Activated CD8-positive, alpha-beta T cell treated with anti-CD3 and anti-CD28 coated beads for 36 hours (primary cell): ENCODE measurements around the gene SORL1-AS1.

Source experiments
- ATAC-seq: fragments of 200-7000 bp; cut with Tn5 transposase; one replicate; pipeline ENCODE4 v1.10.0; 2021; ENCODE audit warnings: mild to moderate bottlenecking, moderate library complexity
- CTCF ChIA-PET: fragments of 350-600 bp; sonication (Branson Sonifier 250); formaldehyde crosslinking; loops from one replicate; lab custom pipeline; 2021; ENCODE audit warnings: antibody characterized with exemption; lab: Charles Lee
- POLR2A ChIA-PET: fragments of 350-600 bp; sonication (Branson Sonifier 250); formaldehyde crosslinking; loops from one replicate; lab custom pipeline; 2021; ENCODE audit warnings: antibody characterized with exemption; lab: Charles Lee
- DNase-seq: peaks from one replicate; pipeline ENCODE4 v3.0.0-alpha.2; 2020
- H3K27ac Mint-ChIP-seq: one replicate; pipeline ENCODE4 v1.8.0; 2021; ENCODE audit warnings: mild to moderate bottlenecking, mixed read lengths
- H3K27me3 Mint-ChIP-seq: one replicate; pipeline ENCODE4 v1.8.0; 2021; ENCODE audit warnings: mixed read lengths
- H3K36me3 Mint-ChIP-seq: one replicate; pipeline ENCODE4 v1.8.0; 2021; ENCODE audit warnings: low read depth, mixed read lengths
- H3K4me1 Mint-ChIP-seq: one replicate; pipeline ENCODE4 v1.8.0; 2021; ENCODE audit warnings: low read depth, mixed read lengths
- H3K4me3 Mint-ChIP-seq: one replicate; pipeline ENCODE4 v1.8.0; 2021; ENCODE audit warnings: mild to moderate bottlenecking, moderate library complexity, mixed read lengths
- H3K9me3 Mint-ChIP-seq: one replicate; pipeline ENCODE4 v1.8.0; 2021; ENCODE audit warnings: mixed read lengths
- CTCF ChIP-seq: fragments of 200-600 bp; IDR thresholded peaks from one replicate; pipeline ENCODE4 v1.8.0; 2022; ENCODE audit warnings: antibody characterized with exemption, mild to moderate bottlenecking
- intact Hi-C: fragments of 100-400 bp; cut with micrococcal nuclease; formaldehyde crosslinking; loops from one replicate; pipeline ENCODE4 v1.10.0; 2022

SORL1-AS1 gene

GRCh38 chr11:121439759-121440158, 13.0 kb downstream of the SORL1-AS1 start:
- peaks cover 38% of the 10 kb centered on the region for H3K4me1 Mint-ChIP-seq
- no peak for ATAC-seq
- H3K36me3 Mint-ChIP-seq, result peaks cover 11% of the 10 kb centered on the region
- no peaks in the 10 kb centered on the region for H3K9me3 Mint-ChIP-seq
- H3K4me3 Mint-ChIP-seq, result no peak overlapping the region
- CTCF ChIA-PET, result interaction anchor here (1.0 to 1.2 kb wide), 2 partner anchors 9 to 152 kb away, joined by 3 read pairs; no protein-coding TSS in a partner anchor
- no peaks in the 10 kb centered on the region for H3K27me3 Mint-ChIP-seq
- no peak for DNase-seq
- POLR2A ChIA-PET, result interaction anchor here (1.0 kb wide), 1 partner anchor 12 kb away, joined by 3 read pairs; no protein-coding TSS in a partner anchor
- no peak for TF ChIP-seq CTCF
- no peak overlapping the region for H3K27ac Mint-ChIP-seq
- intact Hi-C loops, result no loop called here

- no peak for ATAC-seq
- no peak for TF ChIP-seq CTCF
- no peak overlapping the region for H3K4me3 Mint-ChIP-seq
- CTCF ChIA-PET, result interaction anchor here (0.6 to 1.2 kb wide), 3 partner anchors 10 to 153 kb away, joined by 3 read pairs; no protein-coding TSS in a partner anchor
- no peak for DNase-seq
- no peaks in the 10 kb centered on the region for H3K27me3 Mint-ChIP-seq
- peaks cover 8% of the 10 kb centered on the region for H3K36me3 Mint-ChIP-seq
- no peaks in the 10 kb centered on the region for H3K9me3 Mint-ChIP-seq
- peaks cover 34% of the 10 kb centered on the region for H3K4me1 Mint-ChIP-seq
- H3K27ac Mint-ChIP-seq, result no peak overlapping the region
- POLR2A ChIA-PET, result interaction anchor here (1.0 kb wide), 1 partner anchor 11 kb away, joined by 3 read pairs; no protein-coding TSS in a partner anchor
- intact Hi-C loops, result no loop called here
These were observed 13.4 kb downstream of the SORL1-AS1 start for GRCh38 chr11:121439337-121439736.

GRCh38 chr11:121437686-121438078, 15.1 kb downstream of the SORL1-AS1 start:
- TF ChIP-seq CTCF, result no peak
- POLR2A ChIA-PET, result interaction anchor here (1.0 kb wide), 1 partner anchor 10 kb away, joined by 3 read pairs; no protein-coding TSS in a partner anchor
- ATAC-seq, result no peak
- Mint-ChIP-seq H3K27me3 (no peaks in the 10 kb centered on the region), H3K4me3 (no peak overlapping the region), H3K27ac (peak overlapping the region; percentile 36), H3K36me3 (peaks cover 4% of the 10 kb centered on the region), H3K4me1 (peaks cover 28% of the 10 kb centered on the region), H3K9me3 (no peaks in the 10 kb centered on the region)
- CTCF ChIA-PET, result interaction anchor here (1.3 kb wide), 1 partner anchor 13 kb away, joined by 5 read pairs; no protein-coding TSS in a partner anchor
- no peak for DNase-seq
- intact Hi-C loops, result no loop called here

GRCh38 chr11:121437018-121437685, 15.6 kb downstream of the SORL1-AS1 start:
- DNase-seq, result no peak
- Mint-ChIP-seq H3K27me3 (no peaks in the 10 kb centered on the region), H3K36me3 (peaks cover 4% of the 10 kb centered on the region), H3K4me1 (peaks cover 32% of the 10 kb centered on the region), H3K27ac (no peak overlapping the region), H3K4me3 (no peak overlapping the region), H3K9me3 (no peaks in the 10 kb centered on the region)
- TF ChIP-seq CTCF, result no peak
- ATAC-seq, result peak; percentile 39
- CTCF ChIA-PET, result interaction anchor here (0.6 to 1.3 kb wide), 3 partner anchors 14 to 94 kb away, joined by 3 to 5 read pairs (median 3); no protein-coding TSS in a partner anchor
- intact Hi-C loops, result no loop called here
- POLR2A ChIA-PET, result interaction anchor here (1.0 kb wide), 1 partner anchor 10 kb away, joined by 3 read pairs; no protein-coding TSS in a partner anchor
